ENCODE data around the gene RAPGEF3. TPM values are rescaled to one million over a fixed set of nuclear protein-coding genes. Genes with fewer than 3 reads are reported as not detected.
A peak's percentile ranks its signal among the peaks of the same experiment; 100 is the strongest.

The RAPGEF3 gene
- total RNA-seq, 6 donors from 2014 or later = 19.0 to 94.0 (median 52.1) TPM

DNA sequence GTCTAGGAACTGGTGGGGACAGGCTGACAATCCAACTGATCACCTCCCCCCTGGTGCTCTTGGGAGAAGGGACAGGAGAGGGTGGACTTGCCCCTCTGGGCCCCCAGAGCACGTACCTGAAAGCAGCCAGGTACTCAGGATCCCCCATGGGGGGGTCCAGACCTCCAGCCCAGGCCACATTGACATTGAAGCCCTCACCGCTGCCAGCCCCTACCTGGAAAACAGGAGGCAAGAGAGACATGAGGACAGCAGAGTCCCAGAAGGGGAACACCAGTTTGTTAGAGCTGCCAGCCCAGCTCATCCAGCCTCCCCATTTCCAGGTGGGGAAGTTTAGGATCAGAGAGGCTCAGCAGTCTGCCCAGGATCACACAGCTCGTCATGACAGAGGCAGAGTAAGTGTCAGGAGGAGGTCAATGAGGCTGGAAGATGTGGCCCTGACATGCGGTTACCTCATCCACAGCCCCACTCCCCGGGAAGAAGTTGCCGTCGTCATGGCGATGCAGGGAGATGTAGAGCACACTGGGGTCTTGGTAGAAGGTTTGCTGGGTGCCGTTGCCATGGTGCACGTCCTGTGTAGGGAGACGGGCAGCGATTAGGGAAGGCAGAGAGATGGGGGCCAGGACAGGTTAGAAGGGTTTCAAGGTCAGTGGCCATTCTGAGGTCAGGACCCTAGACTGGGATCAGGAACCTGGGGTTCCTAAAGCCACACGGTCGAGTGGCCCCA is 29.1 kb upstream of the RAPGEF3 start:
- Histone ChIP-seq H3K9me3 (no peaks in the 10 kb centered on the region), H3K4me3 (no peak overlapping the region), H3K4me1 (peaks cover 0 to 6% (median 0%) of the 10 kb centered on the region in 4 donors), H3K27me3 (no peaks in the 10 kb centered on the region), H3K36me3 (peaks cover 56 to 100% (median 97%) of the 10 kb centered on the region in 4 donors), H3K27ac (peak overlapping the region in 2 of 4 donors; percentile 5 to 49)
- 82 to 88% methylated on average over 13 to 14 of the region's 14 CpGs for WGBS, 2 donors
- TF ChIP-seq EP300 (IDR thresholded peaks at IDR 0.05) (no peak), POLR2A (IDR thresholded peaks at IDR 0.05) (no peak), POLR2AphosphoS5 (IDR thresholded peaks at IDR 0.05) (no peak)
- TF ChIP-seq, protein P1, sequence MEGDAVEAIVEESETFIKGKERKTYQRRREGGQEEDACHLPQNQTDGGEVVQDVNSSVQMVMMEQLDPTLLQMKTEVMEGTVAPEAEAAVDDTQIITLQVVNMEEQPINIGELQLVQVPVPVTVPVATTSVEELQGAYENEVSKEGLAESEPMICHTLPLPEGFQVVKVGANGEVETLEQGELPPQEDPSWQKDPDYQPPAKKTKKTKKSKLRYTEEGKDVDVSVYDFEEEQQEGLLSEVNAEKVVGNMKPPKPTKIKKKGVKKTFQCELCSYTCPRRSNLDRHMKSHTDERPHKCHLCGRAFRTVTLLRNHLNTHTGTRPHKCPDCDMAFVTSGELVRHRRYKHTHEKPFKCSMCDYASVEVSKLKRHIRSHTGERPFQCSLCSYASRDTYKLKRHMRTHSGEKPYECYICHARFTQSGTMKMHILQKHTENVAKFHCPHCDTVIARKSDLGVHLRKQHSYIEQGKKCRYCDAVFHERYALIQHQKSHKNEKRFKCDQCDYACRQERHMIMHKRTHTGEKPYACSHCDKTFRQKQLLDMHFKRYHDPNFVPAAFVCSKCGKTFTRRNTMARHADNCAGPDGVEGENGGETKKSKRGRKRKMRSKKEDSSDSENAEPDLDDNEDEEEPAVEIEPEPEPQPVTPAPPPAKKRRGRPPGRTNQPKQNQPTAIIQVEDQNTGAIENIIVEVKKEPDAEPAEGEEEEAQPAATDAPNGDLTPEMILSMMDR (IDR thresholded peaks at IDR 0.05) = no peak
- ATAC-seq (ENCODE audit: low FRiP score in 2 of 2) (no peak), DNase-seq (no peak)

DNA sequence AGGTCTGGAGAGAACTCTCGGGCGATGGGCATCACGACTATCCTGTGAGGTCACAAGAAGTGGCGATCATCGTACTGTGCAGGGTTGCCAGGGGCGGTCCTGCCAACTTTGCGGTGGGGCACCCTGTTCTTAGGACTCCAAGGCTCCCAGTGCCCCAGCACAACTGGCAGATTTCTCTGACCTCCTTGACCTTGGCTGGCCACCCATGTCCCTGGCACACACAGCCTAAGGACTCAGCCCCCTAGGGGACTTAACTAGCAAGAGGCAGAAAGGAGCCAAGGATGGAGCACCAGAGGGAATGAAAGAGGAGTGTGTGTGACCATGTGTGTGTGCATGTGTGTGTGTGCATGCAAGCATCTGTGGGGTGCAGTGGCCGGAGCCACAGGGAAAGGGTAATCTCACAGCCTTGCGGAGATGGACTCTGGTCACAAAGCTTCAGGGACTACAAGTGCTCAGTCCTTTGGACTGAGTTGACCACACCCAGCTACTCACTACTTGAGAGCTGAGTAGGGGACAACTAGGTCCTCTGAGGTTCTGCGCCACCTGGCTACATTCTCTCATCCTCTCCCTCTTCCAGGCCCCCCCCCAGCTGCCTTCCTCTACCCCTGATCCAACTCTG is 28.1 kb upstream of the RAPGEF3 start:
- Histone ChIP-seq H3K9me3 (no peaks in the 10 kb centered on the region), H3K27ac (peak overlapping the region in 1 of 4 donors; percentile 50), H3K27me3 (no peaks in the 10 kb centered on the region), H3K4me3 (no peak overlapping the region), H3K36me3 (peaks cover 53 to 100% (median 99%) of the 10 kb centered on the region in 4 donors), H3K4me1 (peaks cover 0 to 6% (median 0%) of the 10 kb centered on the region in 4 donors)
- no peak for ATAC-seq (ENCODE audit: low FRiP score in 2 of 2)
- 88 to 94% methylated on average over 8 to 10 of the region's 10 CpGs for WGBS, 2 donors
- DNase-seq = no peak
- TF ChIP-seq EP300 (IDR thresholded peaks at IDR 0.05) (no peak), POLR2AphosphoS5 (IDR thresholded peaks at IDR 0.05) (no peak), POLR2A (IDR thresholded peaks at IDR 0.05) (no peak)
- TF ChIP-seq, protein P1 (IDR thresholded peaks at IDR 0.05) = no peak

DNA sequence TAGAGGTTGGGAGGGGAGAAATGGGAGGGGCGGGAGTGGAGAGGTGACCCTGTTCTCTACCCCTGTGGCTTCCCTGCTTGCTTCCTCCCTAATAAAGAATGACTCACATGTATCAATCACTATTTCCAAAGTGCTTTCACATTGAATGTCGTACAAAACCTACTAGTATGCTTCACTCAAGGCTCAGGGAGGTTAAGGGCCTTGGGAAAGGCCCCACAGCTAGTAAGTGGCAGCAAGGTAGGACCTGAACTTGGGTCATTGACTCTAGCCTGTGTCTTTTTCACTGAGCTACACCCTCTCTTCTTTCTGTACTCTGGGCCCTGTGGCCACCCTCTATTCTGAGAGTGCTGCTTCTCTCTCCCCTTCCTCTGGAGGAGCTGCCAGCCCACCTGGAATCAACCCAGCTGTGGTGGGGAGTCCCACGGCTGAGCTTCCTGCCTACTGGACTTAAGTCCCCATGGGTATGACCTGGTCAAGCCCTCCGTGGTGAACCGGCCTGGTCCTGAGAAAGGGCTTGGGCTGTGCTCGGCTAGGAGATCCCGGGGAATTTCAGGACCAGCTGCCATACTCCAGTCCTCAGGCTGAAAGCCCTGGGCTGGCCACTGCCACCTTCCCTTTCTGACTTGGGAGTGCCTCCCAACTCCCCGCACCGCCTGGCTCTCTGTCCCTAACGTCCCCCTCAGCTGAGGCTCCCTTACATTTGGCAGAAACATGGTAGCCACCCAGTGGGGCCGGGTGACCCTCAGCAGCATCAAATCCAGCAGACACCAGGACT is 27.4 kb upstream of the RAPGEF3 start:
- Histone ChIP-seq H3K27ac (peak overlapping the region in 3 of 4 donors; percentile 2 to 50 (median 41)), H3K4me1 (peaks cover 0 to 6% (median 0%) of the 10 kb centered on the region in 4 donors), H3K36me3 (peaks cover 53 to 100% (median 96%) of the 10 kb centered on the region in 4 donors), H3K27me3 (no peaks in the 10 kb centered on the region), H3K9me3 (no peaks in the 10 kb centered on the region), H3K4me3 (no peak overlapping the region)
- DNase-seq = no peak
- no peak for ATAC-seq (ENCODE audit: low FRiP score in 2 of 2)
- TF ChIP-seq, protein P1 (IDR thresholded peaks at IDR 0.05) = no peak
- TF ChIP-seq POLR2AphosphoS5 (IDR thresholded peaks at IDR 0.05) = no peak
- no peak for TF ChIP-seq POLR2A (IDR thresholded peaks at IDR 0.05)
- TF ChIP-seq EP300 (IDR thresholded peaks at IDR 0.05) = no peak
- WGBS, 2 donors = 84 to 88% methylated on average over 7 to 11 of the region's 11 CpGs

DNA sequence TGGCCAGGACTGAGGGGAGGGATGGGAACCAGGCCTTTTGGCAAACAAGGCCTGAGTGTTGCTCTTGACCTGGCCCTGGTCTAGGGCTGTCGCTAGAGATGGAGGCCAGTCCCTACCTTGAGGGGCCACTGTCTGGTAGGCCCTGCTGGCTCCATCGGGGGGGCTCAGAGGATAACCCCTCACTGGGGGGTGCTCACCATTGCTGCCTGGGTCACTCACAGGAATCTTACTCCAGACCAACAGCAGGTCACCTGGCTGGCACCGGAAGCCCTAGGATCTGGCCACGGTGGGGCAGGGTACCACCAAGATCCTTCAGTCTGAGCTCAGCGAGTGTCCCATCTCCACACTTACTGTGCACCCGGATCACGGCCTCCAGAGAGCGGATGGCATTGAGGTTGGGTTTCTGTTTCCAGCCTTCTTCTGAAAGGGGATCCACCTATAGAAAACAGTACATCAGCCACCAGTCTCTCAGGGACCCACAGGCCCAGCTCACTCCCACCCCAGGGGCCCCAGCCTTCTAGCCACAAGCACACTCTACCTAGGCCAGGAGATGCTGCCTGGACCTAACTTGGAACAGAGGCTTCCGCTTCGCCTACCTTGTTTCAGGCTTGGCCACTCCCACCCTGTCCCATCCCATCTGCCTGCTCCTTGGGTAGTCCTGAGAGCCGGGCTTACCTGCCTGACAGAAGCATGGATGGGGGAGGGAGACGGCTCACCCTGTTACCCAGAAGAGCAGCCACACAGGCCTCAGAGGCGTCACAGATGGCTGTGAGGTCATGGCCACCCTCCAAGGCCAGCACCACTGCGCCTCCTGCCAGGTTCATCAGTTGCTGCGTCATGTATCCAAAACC is 26.6 kb upstream of the RAPGEF3 start:
- Histone ChIP-seq H3K27me3 (no peaks in the 10 kb centered on the region), H3K4me3 (no peak overlapping the region), H3K36me3 (peaks cover 53 to 97% (median 91%) of the 10 kb centered on the region in 4 donors), H3K27ac (peak overlapping the region in 3 of 4 donors; percentile 2 to 41 (median 32)), H3K4me1 (peaks cover 0 to 6% (median 0%) of the 10 kb centered on the region in 4 donors), H3K9me3 (no peaks in the 10 kb centered on the region)
- ATAC-seq (ENCODE audit: low FRiP score in 2 of 2) = no peak
- no peak for DNase-seq
- TF ChIP-seq POLR2A (IDR thresholded peaks at IDR 0.05) = no peak
- no peak for TF ChIP-seq EP300 (IDR thresholded peaks at IDR 0.05)
- no peak for TF ChIP-seq POLR2AphosphoS5 (IDR thresholded peaks at IDR 0.05)
- TF ChIP-seq, protein P1 (IDR thresholded peaks at IDR 0.05) = no peak
- WGBS, 2 donors = 86 to 93% methylated on average over 6 to 14 of the region's 15 CpGs

All from upper lobe of left lung (tissue), 6 donors.